ENCODE data around the gene ASTL.

Gene ASTL

GRCh38 chr2:96099861-96100798 is 38.2 kb downstream of the ASTL start:
- peak; percentile 2 for DNase-seq
- TF ChIP-seq CTCF (IDR thresholded peaks at IDR 0.05): no peak
- no peaks in the 10 kb centered on the region for H3K36me3 Mint-ChIP-seq (ENCODE audit: low read depth)
- H3K4me1 Mint-ChIP-seq: peaks cover 70% of the 10 kb centered on the region
- H3K27ac Mint-ChIP-seq: peak overlapping the region; percentile 17
- peaks cover 12% of the 10 kb centered on the region for H3K9me3 Mint-ChIP-seq
- no peak overlapping the region for H3K4me3 Mint-ChIP-seq
- H3K27me3 Mint-ChIP-seq (ENCODE audit: low read depth, poor library complexity): no peaks in the 10 kb centered on the region

- Mint-ChIP-seq H3K36me3 (ENCODE audit: low read depth) (no peaks in the 10 kb centered on the region), H3K9me3 (peaks cover 8% of the 10 kb centered on the region), H3K27me3 (ENCODE audit: low read depth, poor library complexity) (no peaks in the 10 kb centered on the region), H3K27ac (peak overlapping the region; percentile 86), H3K4me3 (no peak overlapping the region), H3K4me1 (peaks cover 62% of the 10 kb centered on the region)
- no peak for TF ChIP-seq CTCF (IDR thresholded peaks at IDR 0.05)
- DNase-seq: peak; percentile 1
Measured at GRCh38 chr2:96098900-96099590, 39.3 kb downstream of the ASTL start.

- TF ChIP-seq CTCF (IDR thresholded peaks at IDR 0.05): no peak
- no peaks in the 10 kb centered on the region for H3K27me3 Mint-ChIP-seq (ENCODE audit: low read depth, poor library complexity)
- H3K4me1 Mint-ChIP-seq: peaks cover 54% of the 10 kb centered on the region
- H3K9me3 Mint-ChIP-seq: peaks cover 15% of the 10 kb centered on the region
- DNase-seq: no peak
- no peaks in the 10 kb centered on the region for H3K36me3 Mint-ChIP-seq (ENCODE audit: low read depth)
- H3K27ac Mint-ChIP-seq: no peak overlapping the region
- H3K4me3 Mint-ChIP-seq: no peak overlapping the region
Measured at GRCh38 chr2:96097951-96098823, 40.1 kb downstream of the ASTL start.

- TF ChIP-seq CTCF (IDR thresholded peaks at IDR 0.05): no peak
Measured at GRCh38 chr2:96097441-96097840, 40.9 kb downstream of the ASTL start.

GRCh38 chr2:96095116-96095636 is 43.1 kb downstream of the ASTL start:
- TF ChIP-seq CTCF (IDR thresholded peaks at IDR 0.05): no peak
- H3K9me3 Mint-ChIP-seq: peaks cover 15% of the 10 kb centered on the region
- no peaks in the 10 kb centered on the region for H3K27me3 Mint-ChIP-seq (ENCODE audit: low read depth, poor library complexity)
- no peaks in the 10 kb centered on the region for H3K36me3 Mint-ChIP-seq (ENCODE audit: low read depth)
- H3K27ac Mint-ChIP-seq: no peak overlapping the region
- H3K4me1 Mint-ChIP-seq: peaks cover 45% of the 10 kb centered on the region
- no peak for DNase-seq
- no peak overlapping the region for H3K4me3 Mint-ChIP-seq

More at GRCh38 chr2:96097441-96097840, 40.9 kb downstream of the ASTL start:
- no peak overlapping the region for H3K27ac Mint-ChIP-seq
- peaks cover 15% of the 10 kb centered on the region for H3K9me3 Mint-ChIP-seq
- H3K4me1 Mint-ChIP-seq: peaks cover 48% of the 10 kb centered on the region
- DNase-seq: no peak
- H3K4me3 Mint-ChIP-seq: no peak overlapping the region
- H3K27me3 Mint-ChIP-seq (ENCODE audit: low read depth, poor library complexity): no peaks in the 10 kb centered on the region
- no peaks in the 10 kb centered on the region for H3K36me3 Mint-ChIP-seq (ENCODE audit: low read depth)

All from nephron progenitor cell (in vitro differentiated cells).